ENCODE measurements around the gene MEF2A.

The MEF2A gene

DNA sequence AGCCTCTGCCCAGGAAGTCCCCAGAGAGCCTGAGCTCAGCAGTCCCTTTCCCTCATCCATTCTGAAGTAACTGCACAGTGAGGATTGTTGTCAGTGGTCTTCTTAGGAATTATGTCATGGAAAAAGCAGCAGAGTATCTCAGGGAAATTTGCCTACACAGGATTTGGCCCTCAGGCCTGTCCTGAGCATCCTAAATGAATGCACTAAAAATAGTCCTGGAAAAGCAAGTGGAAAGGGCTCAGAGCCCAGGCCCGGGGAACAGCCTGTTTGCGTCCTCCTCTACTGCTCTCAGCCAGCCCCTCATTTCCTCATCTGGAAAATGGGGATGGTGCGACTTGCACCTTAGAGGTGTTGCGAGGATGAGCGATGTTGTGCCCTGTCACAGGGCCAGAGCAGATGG, 145.8 kb downstream of the MEF2A start:
- H3K36me3 ChIP-seq (ENCODE audit: insufficient read depth, low read length): peaks cover 60% of the 10 kb centered on the region
- H2AFZ ChIP-seq (ENCODE audit: low read length): no peak overlapping the region
- no peaks in the 10 kb centered on the region for H3K79me2 ChIP-seq (ENCODE audit: insufficient read depth, low read length)
- H3K4me2 ChIP-seq (ENCODE audit: low read length): no peak overlapping the region
- no peak for TF ChIP-seq EZH2 (IDR thresholded peaks at IDR 0.05; ENCODE audit: borderline replicate concordance, low read length)
- no peak overlapping the region for H3K9ac ChIP-seq (ENCODE audit: low read length)
- H4K20me1 ChIP-seq (ENCODE audit: insufficient read depth, low read length): no peaks in the 10 kb centered on the region
- no peaks in the 10 kb centered on the region for H3K9me2 ChIP-seq (ENCODE audit: low read depth, low read length)
- no peak overlapping the region for H3K27ac ChIP-seq (ENCODE audit: low read depth, low read length, poor library complexity, severe bottlenecking)
- no peaks in the 10 kb centered on the region for H3K9me3 ChIP-seq (ENCODE audit: low read length)
- no peak overlapping the region for H3K4me3 ChIP-seq (ENCODE audit: low read depth, low read length, poor library complexity, severe bottlenecking)
- peaks cover 13% of the 10 kb centered on the region for H3K4me1 ChIP-seq (ENCODE audit: insufficient read depth, low read length, severe bottlenecking)
- H3K27me3 ChIP-seq (ENCODE audit: insufficient read depth, low read length): no peaks in the 10 kb centered on the region
- H3F3A ChIP-seq (ENCODE audit: insufficient read depth, low read length): no peaks in the 10 kb centered on the region

DNA sequence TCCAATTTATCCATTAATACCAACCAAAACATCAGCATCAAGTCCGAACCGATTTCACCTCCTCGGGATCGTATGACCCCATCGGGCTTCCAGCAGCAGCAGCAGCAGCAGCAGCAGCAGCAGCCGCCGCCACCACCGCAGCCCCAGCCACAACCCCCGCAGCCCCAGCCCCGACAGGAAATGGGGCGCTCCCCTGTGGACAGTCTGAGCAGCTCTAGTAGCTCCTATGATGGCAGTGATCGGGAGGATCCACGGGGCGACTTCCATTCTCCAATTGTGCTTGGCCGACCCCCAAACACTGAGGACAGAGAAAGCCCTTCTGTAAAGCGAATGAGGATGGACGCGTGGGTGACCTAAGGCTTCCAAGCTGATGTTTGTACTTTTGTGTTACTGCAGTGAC, 146.6 kb downstream of the MEF2A start:
- Histone ChIP-seq H3K9me2 (ENCODE audit: low read depth, low read length) (no peaks in the 10 kb centered on the region), H2AFZ (ENCODE audit: low read length) (no peak overlapping the region), H3K36me3 (ENCODE audit: insufficient read depth, low read length) (peaks cover 60% of the 10 kb centered on the region), H3K27me3 (ENCODE audit: insufficient read depth, low read length) (no peaks in the 10 kb centered on the region), H3K9me3 (ENCODE audit: low read length) (no peaks in the 10 kb centered on the region), H3K4me2 (ENCODE audit: low read length) (no peak overlapping the region), H3K79me2 (ENCODE audit: insufficient read depth, low read length) (no peaks in the 10 kb centered on the region), H3K4me1 (ENCODE audit: insufficient read depth, low read length, severe bottlenecking) (peaks cover 5% of the 10 kb centered on the region), H3F3A (ENCODE audit: insufficient read depth, low read length) (no peaks in the 10 kb centered on the region), H3K27ac (ENCODE audit: low read depth, low read length, poor library complexity, severe bottlenecking) (no peak overlapping the region), H3K4me3 (ENCODE audit: low read depth, low read length, poor library complexity, severe bottlenecking) (no peak overlapping the region), H4K20me1 (ENCODE audit: insufficient read depth, low read length) (no peaks in the 10 kb centered on the region), H3K9ac (ENCODE audit: low read length) (no peak overlapping the region)
- no peak for TF ChIP-seq EZH2 (IDR thresholded peaks at IDR 0.05; ENCODE audit: borderline replicate concordance, low read length)
- TF ChIP-seq, protein P1, sequence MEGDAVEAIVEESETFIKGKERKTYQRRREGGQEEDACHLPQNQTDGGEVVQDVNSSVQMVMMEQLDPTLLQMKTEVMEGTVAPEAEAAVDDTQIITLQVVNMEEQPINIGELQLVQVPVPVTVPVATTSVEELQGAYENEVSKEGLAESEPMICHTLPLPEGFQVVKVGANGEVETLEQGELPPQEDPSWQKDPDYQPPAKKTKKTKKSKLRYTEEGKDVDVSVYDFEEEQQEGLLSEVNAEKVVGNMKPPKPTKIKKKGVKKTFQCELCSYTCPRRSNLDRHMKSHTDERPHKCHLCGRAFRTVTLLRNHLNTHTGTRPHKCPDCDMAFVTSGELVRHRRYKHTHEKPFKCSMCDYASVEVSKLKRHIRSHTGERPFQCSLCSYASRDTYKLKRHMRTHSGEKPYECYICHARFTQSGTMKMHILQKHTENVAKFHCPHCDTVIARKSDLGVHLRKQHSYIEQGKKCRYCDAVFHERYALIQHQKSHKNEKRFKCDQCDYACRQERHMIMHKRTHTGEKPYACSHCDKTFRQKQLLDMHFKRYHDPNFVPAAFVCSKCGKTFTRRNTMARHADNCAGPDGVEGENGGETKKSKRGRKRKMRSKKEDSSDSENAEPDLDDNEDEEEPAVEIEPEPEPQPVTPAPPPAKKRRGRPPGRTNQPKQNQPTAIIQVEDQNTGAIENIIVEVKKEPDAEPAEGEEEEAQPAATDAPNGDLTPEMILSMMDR (IDR thresholded peaks at IDR 0.05; ENCODE audit: low read length): no peak

DNA sequence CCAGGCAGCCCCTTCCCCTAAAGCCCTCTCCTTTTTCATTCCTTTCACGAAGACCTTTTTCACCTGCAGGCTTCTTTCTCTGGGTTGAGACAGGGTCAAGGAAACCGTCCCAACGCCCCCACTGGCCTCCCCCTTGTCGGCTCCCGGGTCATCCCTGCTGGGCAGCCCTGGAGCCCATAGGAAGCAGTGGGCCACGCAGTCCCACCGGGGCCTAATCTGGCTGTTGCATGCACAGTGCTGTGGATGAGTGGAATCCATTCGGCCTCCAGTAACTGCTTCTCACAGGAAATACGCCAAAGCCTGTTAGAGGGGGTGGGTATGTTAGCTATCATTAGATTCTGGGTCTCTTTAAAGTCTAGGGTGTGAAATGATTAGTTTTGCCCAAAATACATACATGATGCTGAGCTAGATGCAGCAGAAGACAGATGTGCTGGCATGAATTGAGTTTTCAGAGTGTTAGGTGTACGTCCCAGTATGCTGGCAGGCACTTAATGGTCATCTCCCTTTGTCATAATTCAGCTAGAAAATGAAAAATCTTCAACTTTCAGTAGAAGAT, 150.8 kb downstream of the MEF2A start:
- H3F3A ChIP-seq (ENCODE audit: insufficient read depth, low read length): no peaks in the 10 kb centered on the region
- H3K27me3 ChIP-seq (ENCODE audit: insufficient read depth, low read length): no peaks in the 10 kb centered on the region
- no peaks in the 10 kb centered on the region for H3K79me2 ChIP-seq (ENCODE audit: insufficient read depth, low read length)
- H3K9me3 ChIP-seq (ENCODE audit: low read length): no peaks in the 10 kb centered on the region
- H3K9ac ChIP-seq (ENCODE audit: low read length): no peak overlapping the region
- no peak overlapping the region for H3K27ac ChIP-seq (ENCODE audit: low read depth, low read length, poor library complexity, severe bottlenecking)
- H3K4me3 ChIP-seq (ENCODE audit: low read depth, low read length, poor library complexity, severe bottlenecking): no peak overlapping the region
- no peaks in the 10 kb centered on the region for H4K20me1 ChIP-seq (ENCODE audit: insufficient read depth, low read length)
- peaks cover 31% of the 10 kb centered on the region; the same call in 1 of the 2 replicates for H3K36me3 ChIP-seq (ENCODE audit: insufficient read depth, low read length)
- H2AFZ ChIP-seq (ENCODE audit: low read length): no peak overlapping the region
- peaks cover 27% of the 10 kb centered on the region for H3K4me1 ChIP-seq (ENCODE audit: insufficient read depth, low read length, severe bottlenecking)
- no peaks in the 10 kb centered on the region for H3K9me2 ChIP-seq (ENCODE audit: low read depth, low read length)
- H3K4me2 ChIP-seq (ENCODE audit: low read length): no peak overlapping the region
- TF ChIP-seq, protein P1 (IDR thresholded peaks at IDR 0.05; ENCODE audit: low read length): no peak
- no peak for TF ChIP-seq EZH2 (IDR thresholded peaks at IDR 0.05; ENCODE audit: borderline replicate concordance, low read length)

Measured in OCI-LY1 (cell line).